Smooth muscle cell (in vitro differentiated cells): ENCODE measurements around the gene NUP133. TPM values are rescaled to one million over a fixed set of nuclear protein-coding genes. Genes with fewer than 3 reads are reported as not detected.

ENCODE experiments used
- DNase-seq: peaks from one replicate; lab custom pipeline; 2025; ENCODE audit not compliant: unreplicated experiment; lab: John Stamatoyannopoulos, UW
- H2AFZ ChIP-seq: fragments of 200-600 bp; sonication (generic); 2 replicates; pipeline ENCODE4 v1.6.0; 2016; ENCODE audit warnings: antibody characterized with exemption, low read depth, mild to moderate bottlenecking
- H3F3A ChIP-seq: fragments of 200-600 bp; sonication (generic); 2 replicates; pipeline ENCODE4 v1.6.0; 2017; ENCODE audit warnings: antibody characterized with exemption, low read depth
- H3K27ac ChIP-seq: fragments of 200-600 bp; sonication (generic); 2 replicates; pipeline ENCODE4 v1.5.1; 2016; ENCODE audit warnings: low read depth, mild to moderate bottlenecking
- H3K27me3 ChIP-seq: fragments of 200-600 bp; sonication (generic); 2 replicates; pipeline ENCODE4 v1.6.1; 2016; ENCODE audit warnings: low read depth, mild to moderate bottlenecking
- H3K36me3 ChIP-seq: fragments of 200-600 bp; sonication (generic); 2 replicates; pipeline ENCODE4 v1.5.1; 2016; ENCODE audit warnings: low read depth
- H3K4me1 ChIP-seq: fragments of 200-600 bp; sonication (generic); 2 replicates; pipeline ENCODE4 v1.5.1; 2016; ENCODE audit warnings: low read depth
- H3K4me2 ChIP-seq: fragments of 200-600 bp; sonication (generic); 2 replicates; pipeline ENCODE4 v1.6.0; 2016; ENCODE audit warnings: mild to moderate bottlenecking
- H3K4me3 ChIP-seq: fragments of 200-600 bp; sonication (generic); 2 replicates; pipeline ENCODE4 v1.5.1; 2016; ENCODE audit warnings: mild to moderate bottlenecking
- H3K79me2 ChIP-seq: fragments of 200-600 bp; sonication (generic); 2 replicates; pipeline ENCODE4 v1.6.0; 2016; ENCODE audit warnings: low read depth, mild to moderate bottlenecking
- H3K9ac ChIP-seq: fragments of 200-600 bp; sonication (generic); 2 replicates; pipeline ENCODE4 v1.6.0; 2016; ENCODE audit warnings: low read depth
- H3K9me3 ChIP-seq: fragments of 200-600 bp; sonication (generic); replicated peaks from 2 replicates; pipeline ENCODE4 v1.5.1; 2016; ENCODE audit warnings: low read depth
- H4K20me1 ChIP-seq: fragments of 200-600 bp; sonication (generic); 2 replicates; pipeline ENCODE4 v1.6.0; 2016; ENCODE audit warnings: low read depth
- WGBS: methylation state at CpG from one replicate; pipeline ENCODE4 v1.1.7; 2016; ENCODE audit warnings: low lambda C conversion rate; 5-methylcytosine and 5-hydroxymethylcytosine counted together
- polyA plus RNA-seq: library from polyadenylated mRNA; unstranded; fragments of >200 nt; fragmentation: Nextera tagmentation; extraction: Ambion mirVana; gene quantifications from 2 replicates; pipeline ENCODE4 v1.2.1, GENCODE V29; 2016
- total RNA-seq: library from RNA; depleted of rRNA; stranded (reverse); fragments of >200 nt; gene quantifications from 2 replicates; pipeline ENCODE4 v1.2.3, GENCODE V29; 2014
- TF ChIP-seq, protein P1 (sequence below): fragments of 200-600 bp; sonication (generic); IDR thresholded peaks from 2 replicates; pipeline ENCODE4 v1.5.1; 2017; ENCODE audit warnings: borderline replicate concordance, mild to moderate bottlenecking, antibody characterized with exemption; ENCODE audit not compliant: insufficient read depth, poor library complexity, severe bottlenecking

NUP133 gene
- total and polyA plus RNA-seq, 2 experiments from 2014 or later = 15.5 to 40.0 TPM

- no peak overlapping the region for H2AFZ ChIP-seq
- TF ChIP-seq, protein P1, sequence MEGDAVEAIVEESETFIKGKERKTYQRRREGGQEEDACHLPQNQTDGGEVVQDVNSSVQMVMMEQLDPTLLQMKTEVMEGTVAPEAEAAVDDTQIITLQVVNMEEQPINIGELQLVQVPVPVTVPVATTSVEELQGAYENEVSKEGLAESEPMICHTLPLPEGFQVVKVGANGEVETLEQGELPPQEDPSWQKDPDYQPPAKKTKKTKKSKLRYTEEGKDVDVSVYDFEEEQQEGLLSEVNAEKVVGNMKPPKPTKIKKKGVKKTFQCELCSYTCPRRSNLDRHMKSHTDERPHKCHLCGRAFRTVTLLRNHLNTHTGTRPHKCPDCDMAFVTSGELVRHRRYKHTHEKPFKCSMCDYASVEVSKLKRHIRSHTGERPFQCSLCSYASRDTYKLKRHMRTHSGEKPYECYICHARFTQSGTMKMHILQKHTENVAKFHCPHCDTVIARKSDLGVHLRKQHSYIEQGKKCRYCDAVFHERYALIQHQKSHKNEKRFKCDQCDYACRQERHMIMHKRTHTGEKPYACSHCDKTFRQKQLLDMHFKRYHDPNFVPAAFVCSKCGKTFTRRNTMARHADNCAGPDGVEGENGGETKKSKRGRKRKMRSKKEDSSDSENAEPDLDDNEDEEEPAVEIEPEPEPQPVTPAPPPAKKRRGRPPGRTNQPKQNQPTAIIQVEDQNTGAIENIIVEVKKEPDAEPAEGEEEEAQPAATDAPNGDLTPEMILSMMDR = no peak
- H3F3A ChIP-seq = no peaks in the 10 kb centered on the region
- no peaks in the 10 kb centered on the region for H3K9me3 ChIP-seq
- peaks cover 7% of the 10 kb centered on the region for H3K36me3 ChIP-seq
- no peak overlapping the region for H3K27ac ChIP-seq
- H3K79me2 ChIP-seq = no peaks in the 10 kb centered on the region
- H3K4me2 ChIP-seq = no peak overlapping the region
- no peak overlapping the region for H3K4me3 ChIP-seq
- no peaks in the 10 kb centered on the region for H3K27me3 ChIP-seq
- no peak for DNase-seq
- H3K9ac ChIP-seq = no peak overlapping the region
- no peaks in the 10 kb centered on the region for H4K20me1 ChIP-seq
- no peaks in the 10 kb centered on the region for H3K4me1 ChIP-seq
Measured at GRCh38 chr1:229536982-229537381, 28.8 kb upstream of the NUP133 start.

GRCh38 chr1:229535230-229535629, 27.1 kb upstream of the NUP133 start:
- H2AFZ ChIP-seq = no peak overlapping the region
- TF ChIP-seq, protein P1 = no peak
- DNase-seq = no peak

GRCh38 chr1:229531326-229531725, 23.2 kb upstream of the NUP133 start:
- no peaks in the 10 kb centered on the region for H4K20me1 ChIP-seq
- H3K4me1 ChIP-seq = no peaks in the 10 kb centered on the region
- H3F3A ChIP-seq = no peaks in the 10 kb centered on the region
- H3K27me3 ChIP-seq = no peaks in the 10 kb centered on the region
- H3K4me2 ChIP-seq = no peak overlapping the region
- WGBS = 96% methylated on average over 6 of the region's 6 CpGs
- H2AFZ ChIP-seq = no peak overlapping the region
- TF ChIP-seq, protein P1 = no peak
- H3K9me3 ChIP-seq = no peaks in the 10 kb centered on the region
- no peak overlapping the region for H3K27ac ChIP-seq
- no peak for DNase-seq
- no peak overlapping the region for H3K4me3 ChIP-seq
- H3K79me2 ChIP-seq = no peaks in the 10 kb centered on the region
- H3K36me3 ChIP-seq = peaks cover 3% of the 10 kb centered on the region
- no peak overlapping the region for H3K9ac ChIP-seq

More at GRCh38 chr1:229535230-229535629, 27.1 kb upstream of the NUP133 start:
- Histone ChIP-seq H3K4me2 (no peak overlapping the region), H4K20me1 (no peaks in the 10 kb centered on the region), H3K79me2 (no peaks in the 10 kb centered on the region), H3K9ac (no peak overlapping the region), H3K27ac (no peak overlapping the region), H3K36me3 (peaks cover 3% of the 10 kb centered on the region), H3K27me3 (no peaks in the 10 kb centered on the region), H3K4me1 (no peaks in the 10 kb centered on the region), H3K9me3 (no peaks in the 10 kb centered on the region), H3F3A (no peaks in the 10 kb centered on the region), H3K4me3 (no peak overlapping the region)

- Histone ChIP-seq H4K20me1 (no peaks in the 10 kb centered on the region), H2AFZ (no peak overlapping the region), H3K4me2 (no peak overlapping the region), H3F3A (no peaks in the 10 kb centered on the region), H3K27ac (no peak overlapping the region), H3K27me3 (no peaks in the 10 kb centered on the region), H3K4me1 (no peaks in the 10 kb centered on the region), H3K9me3 (no peaks in the 10 kb centered on the region), H3K4me3 (no peak overlapping the region), H3K9ac (no peak overlapping the region), H3K79me2 (no peaks in the 10 kb centered on the region), H3K36me3 (peaks cover 3% of the 10 kb centered on the region)
- TF ChIP-seq, protein P1 = no peak
- 98% methylated on average over 7 of the region's 7 CpGs for WGBS
- no peak for DNase-seq
Measured at GRCh38 chr1:229529639-229530038, 21.5 kb upstream of the NUP133 start.
